Fibroblast of skin of right quadriceps (primary cell): Measurements from ENCODE around the gene PALD1.

Experiments used
- DNase-seq: peaks from one replicate; pipeline ENCODE4 v3.0.0-alpha.2; 2013

The PALD1 gene

GRCh38 chr10:70558871-70559810 is 80.6 kb downstream of the PALD1 start:
- DNase-seq, result peak; percentile 39

GRCh38 chr10:70559861-70560260 is 81.3 kb downstream of the PALD1 start:
- DNase-seq, result no peak

GRCh38 chr10:70560511-70560941 is 82.0 kb downstream of the PALD1 start:
- DNase-seq, result no peak

GRCh38 chr10:70561070-70561469 is 82.5 kb downstream of the PALD1 start:
- DNase-seq, result peak; percentile 54

- DNase-seq, result no peak
These were observed 83.0 kb downstream of the PALD1 start for GRCh38 chr10:70561558-70561957.

GRCh38 chr10:70562036-70562755 is 83.6 kb downstream of the PALD1 start:
- DNase-seq, result peak; percentile 27

GRCh38 chr10:70563230-70563629 is 84.7 kb downstream of the PALD1 start:
- DNase-seq, result no peak

- no peak for DNase-seq
These were observed 85.7 kb downstream of the PALD1 start for GRCh38 chr10:70564113-70564725.

- no peak for DNase-seq
These were observed 86.4 kb downstream of the PALD1 start for GRCh38 chr10:70564901-70565351.

GRCh38 chr10:70565556-70566514 is 87.3 kb downstream of the PALD1 start:
- no peak for DNase-seq

- no peak for DNase-seq
These were observed 88.1 kb downstream of the PALD1 start for GRCh38 chr10:70566515-70567290.

GRCh38 chr10:70567603-70568002 is 89.0 kb downstream of the PALD1 start:
- DNase-seq, result no peak

GRCh38 chr10:70568113-70568512 is 89.5 kb downstream of the PALD1 start:
- no peak for DNase-seq

GRCh38 chr10:70568781-70569495 is 90.4 kb downstream of the PALD1 start:
- DNase-seq, result no peak

GRCh38 chr10:70571236-70571635 is 92.7 kb downstream of the PALD1 start:
- DNase-seq, result no peak

GRCh38 chr10:70571636-70572439 is 93.3 kb downstream of the PALD1 start:
- no peak for DNase-seq

GRCh38 chr10:70573599-70574506 is 95.3 kb downstream of the PALD1 start:
- DNase-seq, result no peak

GRCh38 chr10:70575486-70575873 is 96.9 kb downstream of the PALD1 start:
- no peak for DNase-seq
